T47D (cell line): ENCODE results near the gene HOXC11.
A peak's percentile ranks its signal among the peaks of the same experiment; 100 is the strongest.

Source experiments
- DNase-seq, 2 experiments: peaks; one replicate each; pipeline versions ENCODE4 v3.0.0 to v3.0.0-alpha.2; 2011 to 2012; ENCODE audit warnings: low read depth in 1 of 2, low spot score in 1 of 2
- JUND ChIP-seq: IDR thresholded peaks from 2 replicates; pipeline ENCODE4 v1.6.1; 2012; ENCODE audit warnings: low read depth
- in situ Hi-C: cut with HindIII; loops from 2 replicates; pipeline ENCODE4 v1.10.0; 2016; ENCODE audit warnings: low sequenced_read_pairs, low pct_unique_long_range_greater_than_20kb

The HOXC11 gene

GRCh38 chr12:53998110-53998899 lies 25.4 kb downstream of the HOXC11 start:
- in situ Hi-C loops: no loop called here

GRCh38 chr12:53998900-53999236 lies 25.9 kb downstream of the HOXC11 start:
- no peak for DNase-seq
- TF ChIP-seq JUND: no peak
- in situ Hi-C loops: no loop called here

More at GRCh38 chr12:53998110-53998899, 25.4 kb downstream of the HOXC11 start:
- DNase-seq: no peak
- no peak for TF ChIP-seq JUND

DNA sequence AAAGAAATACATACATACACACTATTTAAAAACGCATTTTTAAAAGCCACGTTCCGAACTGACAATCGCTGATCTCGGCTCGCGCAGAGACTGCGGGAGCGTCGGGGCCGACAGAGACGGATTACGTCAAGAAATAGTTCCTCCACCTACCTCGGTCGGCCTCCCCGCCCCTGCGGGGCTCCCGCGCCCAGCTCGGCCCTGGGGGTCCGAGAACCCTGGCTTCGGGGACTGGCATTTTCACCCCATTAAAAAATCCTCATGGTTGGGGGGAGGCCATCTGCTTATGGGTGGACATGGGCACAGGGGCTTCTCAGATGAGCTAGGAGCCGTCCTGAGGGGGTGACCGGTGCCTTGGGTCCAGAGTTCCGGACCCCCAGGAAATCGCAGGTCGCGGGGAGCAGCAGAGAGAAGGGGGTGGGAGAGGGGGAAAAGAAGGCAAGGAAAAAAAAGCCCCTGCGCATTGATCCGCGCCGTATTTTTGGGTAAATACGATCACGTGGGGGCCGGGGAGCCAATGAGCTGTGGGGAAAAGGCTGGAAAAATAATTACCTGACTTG lies 26.7 kb downstream of the HOXC11 start:
- no peak for TF ChIP-seq JUND
- peak; percentile 93 to 94 for DNase-seq
- in situ Hi-C loops: loop anchor here (25.0 kb wide), 1 partner anchor 188 kb away; the partner anchor contains the start of gene SMUG1

DNA sequence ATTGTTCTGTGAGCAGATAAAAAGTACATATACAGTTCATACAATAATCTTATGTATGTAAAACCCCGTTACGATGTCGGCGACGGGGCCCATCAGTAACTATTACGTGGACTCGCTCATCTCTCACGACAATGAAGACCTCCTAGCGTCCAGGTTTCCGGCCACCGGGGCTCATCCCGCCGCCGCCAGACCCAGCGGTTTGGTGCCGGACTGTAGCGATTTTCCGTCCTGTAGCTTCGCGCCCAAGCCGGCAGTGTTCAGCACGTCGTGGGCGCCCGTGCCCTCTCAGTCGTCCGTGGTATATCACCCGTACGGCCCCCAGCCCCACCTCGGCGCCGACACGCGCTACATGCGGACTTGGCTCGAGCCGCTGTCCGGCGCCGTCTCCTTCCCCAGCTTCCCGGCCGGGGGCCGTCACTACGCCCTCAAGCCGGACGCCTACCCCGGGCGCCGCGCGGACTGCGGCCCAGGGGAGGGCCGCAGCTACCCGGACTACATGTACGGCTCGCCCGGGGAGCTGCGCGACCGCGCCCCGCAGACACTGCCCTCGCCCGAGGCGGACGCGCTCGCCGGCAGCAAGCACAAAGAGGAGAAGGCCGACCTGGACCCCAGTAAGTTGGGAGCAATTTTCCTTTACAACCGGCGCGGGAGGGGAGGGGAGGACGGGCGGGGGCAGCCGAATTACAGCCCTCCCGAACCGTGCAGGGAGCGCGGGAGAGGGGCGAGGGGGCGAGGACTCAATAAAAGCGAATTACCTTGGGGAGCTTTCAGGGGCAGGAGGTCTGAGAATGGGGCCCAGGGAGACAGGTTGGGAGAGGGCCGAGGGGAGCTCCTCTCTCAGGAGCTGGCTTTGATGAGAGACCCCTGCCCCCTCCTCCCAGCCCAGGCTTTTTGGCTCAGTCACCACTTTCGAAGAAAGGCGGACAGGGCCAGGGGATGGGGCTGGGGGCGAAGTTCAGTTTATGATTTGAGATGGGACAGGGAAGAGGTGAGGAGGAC lies 27.5 kb downstream of the HOXC11 start, which contains the start of gene HOXC9:
Gene HOXC9 (plus strand): TSS at position 46 of the 999 bp plus-strand sequence. CDS start 28 bp downstream, at position 74.
- DNase-seq: no peak
- TF ChIP-seq JUND: no peak
- in situ Hi-C loops: loop anchor here (25.0 kb wide), 1 partner anchor 187 kb away; the partner anchor contains the start of gene SMUG1

DNA sequence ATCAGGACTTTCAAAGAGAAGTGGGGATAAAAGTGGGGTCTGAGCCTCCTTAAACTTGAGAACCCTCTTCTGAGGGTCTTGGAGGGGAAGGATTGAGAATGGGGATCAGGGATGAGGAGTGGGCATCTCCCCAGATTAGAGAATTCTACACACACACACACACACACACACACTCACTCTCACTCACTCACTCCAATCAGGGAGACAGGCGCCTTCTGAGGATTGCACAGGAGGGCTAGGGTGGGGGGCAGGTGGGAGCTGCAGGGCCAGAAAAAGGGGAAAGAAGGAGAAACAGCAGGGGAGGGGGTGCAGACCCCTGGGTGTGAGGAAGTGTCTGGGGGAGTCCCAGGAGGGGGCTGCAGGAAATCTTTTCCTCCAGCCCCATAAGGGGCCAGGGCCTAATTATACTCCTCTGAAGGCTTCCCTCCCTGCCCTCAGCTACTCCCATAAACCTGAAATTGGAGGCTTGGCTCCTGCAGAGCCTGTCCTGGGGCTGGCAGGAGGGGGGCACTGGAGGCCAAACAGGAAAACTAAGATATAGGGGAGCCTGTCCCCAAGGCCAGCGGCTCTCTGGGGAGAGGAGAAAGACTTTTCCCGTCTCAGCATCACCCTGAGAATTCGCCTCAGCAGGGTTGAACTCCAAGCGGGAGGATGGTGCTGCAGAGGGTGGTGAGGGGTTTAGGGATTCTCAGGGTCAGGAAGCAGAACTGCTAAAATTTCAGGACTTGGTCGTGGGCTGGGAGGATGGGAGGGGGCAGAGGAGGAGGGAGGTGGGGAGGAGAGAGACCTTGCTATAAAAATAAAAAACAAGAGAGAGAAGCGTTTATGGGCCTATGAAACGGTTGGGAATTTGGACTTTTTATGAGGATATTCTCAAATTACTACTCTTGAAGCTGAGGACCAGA lies 28.6 kb downstream of the HOXC11 start:
- TF ChIP-seq JUND: no peak
- DNase-seq: no peak
- in situ Hi-C loops: loop anchor here (25.0 kb wide), 1 partner anchor 186 kb away; the partner anchor contains the start of gene SMUG1

- in situ Hi-C loops: loop anchor here (25.0 kb wide), 1 partner anchor 185 kb away; the partner anchor contains the start of gene SMUG1
- DNase-seq: no peak
- no peak for TF ChIP-seq JUND
Observed at GRCh38 chr12:54002278-54002914, 29.5 kb downstream of the HOXC11 start.

DNA sequence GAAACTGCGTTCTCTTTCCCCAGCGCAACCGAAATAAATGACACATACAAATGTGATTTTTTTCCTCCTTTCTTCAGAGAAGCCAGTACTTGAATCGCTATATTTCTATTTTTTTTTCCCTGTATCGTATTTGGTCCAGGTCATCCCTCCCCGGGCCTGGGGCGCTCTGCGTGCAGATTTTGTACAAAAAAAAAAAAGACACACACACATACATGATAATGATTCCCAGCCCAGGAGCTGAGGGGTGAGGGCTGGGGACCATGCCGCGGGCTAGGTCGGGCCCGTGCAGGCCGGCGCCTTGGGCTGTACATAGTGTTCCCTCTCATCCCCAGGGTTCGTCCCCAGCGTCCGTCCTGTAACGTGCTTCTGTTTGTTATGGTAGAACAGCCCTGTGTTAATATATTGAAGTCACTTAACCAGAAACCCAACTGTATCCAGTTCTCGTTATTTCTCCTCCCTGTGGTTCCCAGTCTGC lies 30.0 kb downstream of the HOXC11 start:
- TF ChIP-seq JUND: no peak
- no peak for DNase-seq
- in situ Hi-C loops: loop anchor here (25.0 kb wide), 1 partner anchor 184 kb away; the partner anchor contains the start of gene SMUG1

GRCh38 chr12:54003625-54004024 lies 30.7 kb downstream of the HOXC11 start:
- in situ Hi-C loops: loop anchor here (25.0 kb wide), 1 partner anchor 184 kb away; the partner anchor contains the start of gene SMUG1
- no peak for DNase-seq
- no peak for TF ChIP-seq JUND

GRCh38 chr12:54004063-54004840 lies 31.3 kb downstream of the HOXC11 start:
- no peak for TF ChIP-seq JUND
- in situ Hi-C loops: loop anchor here (25.0 kb wide), 1 partner anchor 183 kb away; the partner anchor contains the start of gene SMUG1
- no peak for DNase-seq
